Fibroblast of skin of left biceps (primary cell): ENCODE measurements around the gene GON4L.
"Not testable (repeated sequence)": the region's sequence is repeated elsewhere in the genome, so short reads cannot be mapped to it uniquely, and the experiment has no call there.

Source experiments
- DNase-seq, 2 experiments: peaks; one replicate each; pipeline ENCODE4 v3.0.0-alpha.2; 2013; ENCODE audit warnings: low read depth in 2 of 2

GON4L gene, protein sequence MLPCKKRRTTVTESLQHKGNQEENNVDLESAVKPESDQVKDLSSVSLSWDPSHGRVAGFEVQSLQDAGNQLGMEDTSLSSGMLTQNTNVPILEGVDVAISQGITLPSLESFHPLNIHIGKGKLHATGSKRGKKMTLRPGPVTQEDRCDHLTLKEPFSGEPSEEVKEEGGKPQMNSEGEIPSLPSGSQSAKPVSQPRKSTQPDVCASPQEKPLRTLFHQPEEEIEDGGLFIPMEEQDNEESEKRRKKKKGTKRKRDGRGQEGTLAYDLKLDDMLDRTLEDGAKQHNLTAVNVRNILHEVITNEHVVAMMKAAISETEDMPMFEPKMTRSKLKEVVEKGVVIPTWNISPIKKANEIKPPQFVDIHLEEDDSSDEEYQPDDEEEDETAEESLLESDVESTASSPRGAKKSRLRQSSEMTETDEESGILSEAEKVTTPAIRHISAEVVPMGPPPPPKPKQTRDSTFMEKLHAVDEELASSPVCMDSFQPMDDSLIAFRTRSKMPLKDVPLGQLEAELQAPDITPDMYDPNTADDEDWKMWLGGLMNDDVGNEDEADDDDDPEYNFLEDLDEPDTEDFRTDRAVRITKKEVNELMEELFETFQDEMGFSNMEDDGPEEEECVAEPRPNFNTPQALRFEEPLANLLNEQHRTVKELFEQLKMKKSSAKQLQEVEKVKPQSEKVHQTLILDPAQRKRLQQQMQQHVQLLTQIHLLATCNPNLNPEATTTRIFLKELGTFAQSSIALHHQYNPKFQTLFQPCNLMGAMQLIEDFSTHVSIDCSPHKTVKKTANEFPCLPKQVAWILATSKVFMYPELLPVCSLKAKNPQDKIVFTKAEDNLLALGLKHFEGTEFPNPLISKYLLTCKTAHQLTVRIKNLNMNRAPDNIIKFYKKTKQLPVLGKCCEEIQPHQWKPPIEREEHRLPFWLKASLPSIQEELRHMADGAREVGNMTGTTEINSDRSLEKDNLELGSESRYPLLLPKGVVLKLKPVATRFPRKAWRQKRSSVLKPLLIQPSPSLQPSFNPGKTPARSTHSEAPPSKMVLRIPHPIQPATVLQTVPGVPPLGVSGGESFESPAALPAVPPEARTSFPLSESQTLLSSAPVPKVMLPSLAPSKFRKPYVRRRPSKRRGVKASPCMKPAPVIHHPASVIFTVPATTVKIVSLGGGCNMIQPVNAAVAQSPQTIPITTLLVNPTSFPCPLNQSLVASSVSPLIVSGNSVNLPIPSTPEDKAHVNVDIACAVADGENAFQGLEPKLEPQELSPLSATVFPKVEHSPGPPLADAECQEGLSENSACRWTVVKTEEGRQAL (N-terminal part only)

DNA sequence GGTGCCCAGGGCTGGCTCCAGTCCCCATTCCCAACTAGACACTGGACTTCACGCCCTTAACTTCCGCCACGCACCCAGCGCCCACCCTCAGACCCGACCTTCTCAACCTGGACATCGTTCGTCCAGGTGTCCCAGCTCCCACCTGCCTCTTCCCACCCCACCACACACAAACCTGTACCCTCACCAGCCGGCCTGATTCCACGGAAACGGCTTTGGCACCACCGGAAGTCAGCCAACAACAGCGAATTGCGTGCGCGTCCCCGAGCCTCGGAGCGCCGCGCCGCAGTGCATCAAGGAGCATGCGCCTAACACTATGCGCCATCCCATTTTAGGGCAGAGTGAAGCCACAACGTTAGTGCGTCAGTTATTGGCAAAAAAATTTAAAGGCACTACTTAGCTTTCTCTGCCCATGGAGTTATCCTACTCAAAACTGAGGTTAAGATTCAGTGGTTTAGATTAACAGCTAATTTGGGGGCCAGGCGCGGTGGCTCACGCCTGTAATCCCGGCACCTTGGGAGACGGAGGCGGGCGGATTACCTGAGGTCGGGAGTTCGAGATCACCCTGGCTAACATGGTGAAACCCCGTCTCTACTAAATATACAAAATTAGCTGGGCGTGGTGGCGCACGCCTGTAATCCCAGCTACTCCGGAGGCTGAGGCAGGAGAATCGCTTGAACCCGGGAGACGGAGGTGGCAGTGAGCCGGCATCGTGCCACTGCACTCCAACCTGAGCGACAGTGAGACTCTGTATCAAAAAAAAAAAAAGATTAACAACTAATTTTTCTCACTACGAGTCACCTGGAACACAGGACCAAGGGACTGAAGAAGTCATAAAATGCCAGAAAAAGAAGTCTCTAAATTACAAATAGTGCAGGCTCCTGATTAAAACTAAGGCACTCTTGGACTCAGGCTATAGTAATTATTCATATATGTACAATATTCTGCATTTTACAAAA is at the start of gene GON4L:
Gene GON4L (minus strand): TSS at position 240 of the 956 bp plus-strand sequence. CDS start 3,434 bp downstream, outside the sequence.
- DNase-seq, result peak; percentile 72 to 73

DNA sequence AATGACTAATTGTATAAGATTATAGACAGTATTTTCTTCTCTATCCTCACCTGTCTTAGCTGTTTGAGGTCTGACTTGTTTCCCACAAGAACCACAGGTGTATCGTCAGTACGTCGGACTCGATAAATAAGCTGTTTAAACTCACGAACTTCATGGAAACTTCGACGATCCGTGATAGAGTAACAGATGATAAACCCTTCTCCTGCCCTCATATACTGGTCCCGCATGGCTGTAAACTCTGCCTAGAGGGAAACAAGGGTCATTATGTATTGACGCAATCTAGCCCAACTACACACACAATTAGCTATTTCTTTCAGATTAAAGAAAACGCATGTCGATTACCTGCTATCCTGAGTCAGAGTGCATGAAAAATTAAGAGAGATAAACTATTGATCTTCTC is 47.2 kb upstream of the GON4L start:
- no peak for DNase-seq

DNA sequence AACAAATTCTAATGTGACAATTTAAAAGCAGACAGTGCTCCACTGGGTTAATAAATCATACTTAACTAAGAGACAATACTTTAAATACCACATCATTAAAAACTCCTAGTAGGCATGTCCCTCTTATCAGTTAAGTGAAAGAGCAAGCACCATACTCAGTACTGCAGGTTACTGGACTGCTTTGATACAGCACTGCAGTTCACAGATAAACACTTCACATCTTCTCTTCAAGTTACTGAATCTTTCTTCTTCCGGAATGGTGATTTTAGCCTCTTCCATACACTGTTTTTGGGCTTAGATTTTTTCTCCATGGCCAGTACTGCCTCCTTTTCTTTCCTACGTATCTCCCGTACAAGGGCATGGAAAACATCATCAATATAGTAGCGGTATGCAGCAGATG is 43.1 kb upstream of the GON4L start:
- DNase-seq, result no peak

DNA sequence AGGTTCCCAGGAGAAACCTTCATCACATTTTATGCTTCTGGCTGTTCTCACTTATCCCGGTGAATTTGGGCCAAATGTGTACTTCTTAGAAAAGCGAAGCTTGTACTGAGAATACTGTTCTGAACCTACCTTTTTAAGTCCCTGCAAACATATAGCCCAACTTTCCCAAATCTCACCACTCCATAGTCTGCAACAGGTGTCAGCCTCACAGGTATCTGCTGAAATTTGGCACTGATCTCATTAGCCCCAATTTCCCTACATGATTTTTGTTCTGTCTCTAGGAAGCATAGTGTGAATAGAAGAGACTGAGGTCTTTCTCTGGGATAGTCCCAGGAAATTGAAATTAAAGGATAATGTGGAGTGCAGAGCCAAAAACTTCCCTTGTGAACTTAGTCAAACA is 42.7 kb upstream of the GON4L start:
- DNase-seq, result no peak

DNA sequence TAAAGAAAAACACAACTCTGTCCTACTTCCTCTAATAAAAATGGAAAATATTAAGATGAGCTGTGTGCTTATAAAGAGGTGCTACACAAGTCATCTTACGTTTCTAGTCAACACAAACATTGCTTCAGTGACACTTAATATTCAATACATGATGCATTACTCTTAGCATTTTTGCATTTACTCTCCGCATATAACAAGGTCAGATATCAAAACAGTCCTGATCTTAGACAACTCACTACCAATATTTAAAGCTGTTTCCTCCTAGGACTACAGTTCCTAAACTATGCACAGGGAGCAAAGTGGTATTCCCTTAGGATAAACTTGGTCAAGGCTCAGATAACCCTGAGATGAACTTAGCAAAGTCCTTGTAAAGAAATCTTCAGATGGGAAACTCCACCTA is 41.9 kb upstream of the GON4L start:
- no peak for DNase-seq

DNA sequence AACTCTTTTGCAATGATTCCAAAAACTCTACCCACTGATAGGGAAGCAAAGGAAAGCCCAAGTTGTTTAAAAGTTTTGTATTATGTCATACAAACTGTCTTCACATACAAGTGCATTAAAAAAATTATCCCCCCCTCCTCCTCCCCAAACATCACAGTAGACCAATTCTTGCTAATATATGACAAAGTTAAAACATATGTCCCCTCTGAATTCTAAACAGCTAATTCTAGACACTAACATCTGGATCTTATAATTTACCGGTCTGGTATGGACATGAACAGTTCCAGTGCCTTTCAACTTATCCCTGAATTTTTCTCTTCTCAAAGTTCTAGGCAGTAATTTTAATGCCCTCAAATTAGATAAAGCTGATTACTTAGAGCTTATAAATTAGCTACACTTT is 40.7 kb upstream of the GON4L start:
- DNase-seq, result peak in 1 of 2 experiments; percentile 22

DNA sequence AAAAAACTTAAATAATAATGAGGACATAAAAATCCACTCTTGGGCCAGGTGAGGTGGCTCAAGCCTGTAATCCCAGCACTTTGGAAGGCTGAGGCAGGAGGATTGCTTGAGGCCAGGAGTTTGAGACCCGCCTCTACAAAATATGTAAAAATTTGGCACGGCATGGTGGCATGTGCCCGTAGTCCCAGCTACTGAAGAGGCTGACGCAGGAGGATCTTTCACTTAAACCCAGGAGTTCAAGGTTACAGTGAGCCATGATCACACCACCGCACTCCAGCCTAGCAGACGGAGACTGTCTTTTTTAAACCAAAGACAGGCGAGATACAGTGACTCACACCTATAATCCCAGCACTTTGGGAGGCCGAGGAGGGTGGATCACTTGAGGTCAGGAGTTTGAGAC is 39.5 kb upstream of the GON4L start:
- DNase-seq, result not testable (repeated sequence)

DNA sequence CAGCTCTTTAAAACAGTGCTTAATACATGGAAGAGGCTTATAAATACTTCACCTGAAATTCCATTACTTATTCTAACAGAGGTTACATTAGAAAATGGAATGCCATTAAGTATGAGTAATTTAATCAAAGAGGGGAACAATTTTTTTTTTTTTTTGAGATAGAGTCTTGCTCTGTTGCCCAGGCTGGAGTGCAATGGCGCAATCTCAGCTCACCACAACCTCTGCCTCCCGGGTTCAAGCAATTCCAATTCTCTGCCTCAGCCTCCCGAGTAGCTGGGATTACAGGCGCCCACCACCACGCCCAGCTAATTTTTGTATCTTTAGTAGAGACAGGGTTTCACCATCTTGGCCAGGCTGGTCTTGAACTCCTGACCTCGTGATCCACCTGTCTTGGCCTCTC is 38.6 kb upstream of the GON4L start:
- DNase-seq, result not testable (repeated sequence)

DNA sequence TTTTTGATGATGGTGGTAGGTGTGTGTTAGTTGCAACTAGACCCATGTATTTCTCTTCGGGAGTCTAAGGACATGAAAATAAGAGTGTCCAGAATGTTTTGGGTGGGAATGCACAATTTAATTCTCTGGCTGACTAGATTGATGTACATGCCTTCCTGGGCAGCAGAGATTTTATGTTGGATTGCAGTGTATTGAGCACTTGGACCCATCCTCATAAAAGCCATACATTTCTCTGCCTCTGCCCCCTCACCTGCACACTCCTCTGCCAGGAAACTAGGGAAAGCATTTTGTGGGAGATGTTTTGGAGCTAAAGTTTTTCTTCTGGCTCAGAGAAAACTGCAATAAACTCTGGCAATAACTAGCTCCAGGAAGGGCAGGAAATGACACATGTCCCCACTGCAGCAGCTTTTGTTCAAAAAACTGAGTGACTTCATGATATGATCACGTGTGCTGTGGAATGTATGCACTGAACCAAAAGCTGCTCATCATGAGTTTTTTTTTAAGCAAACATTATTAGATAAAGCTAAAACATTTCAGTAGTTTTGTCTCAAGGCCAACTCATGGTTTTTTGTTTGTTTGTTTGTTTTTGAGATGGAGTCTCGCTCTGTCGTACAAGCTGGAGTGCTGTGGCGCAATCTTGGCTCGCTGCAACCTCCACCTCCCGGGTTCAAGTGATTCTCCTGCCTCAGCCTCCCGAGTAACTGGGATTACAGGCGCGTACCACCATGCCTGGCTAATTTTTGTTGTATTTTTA is 36.6 kb upstream of the GON4L start:
- DNase-seq, result peak; percentile 48 to 53

DNA sequence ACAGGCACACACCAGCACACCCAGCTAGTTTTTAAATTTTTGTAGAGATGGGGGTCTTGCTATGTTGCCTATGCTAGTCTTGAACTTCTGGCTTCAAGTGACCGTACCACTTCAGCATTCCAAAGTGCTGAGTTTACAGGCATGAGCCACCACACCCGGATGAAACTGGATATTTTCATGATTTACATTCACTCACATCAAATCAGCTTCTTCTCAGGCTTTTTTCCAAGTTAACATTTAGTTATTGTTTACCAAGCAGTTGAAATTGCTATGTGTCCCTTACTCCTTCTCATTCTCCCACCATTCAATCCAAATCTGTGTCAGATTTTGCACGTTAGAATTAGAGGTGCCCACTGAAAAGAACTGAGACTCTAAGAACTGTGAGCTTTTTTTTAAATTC is 35.8 kb upstream of the GON4L start:
- peak in 1 of 2 experiments; percentile 37 for DNase-seq

DNA sequence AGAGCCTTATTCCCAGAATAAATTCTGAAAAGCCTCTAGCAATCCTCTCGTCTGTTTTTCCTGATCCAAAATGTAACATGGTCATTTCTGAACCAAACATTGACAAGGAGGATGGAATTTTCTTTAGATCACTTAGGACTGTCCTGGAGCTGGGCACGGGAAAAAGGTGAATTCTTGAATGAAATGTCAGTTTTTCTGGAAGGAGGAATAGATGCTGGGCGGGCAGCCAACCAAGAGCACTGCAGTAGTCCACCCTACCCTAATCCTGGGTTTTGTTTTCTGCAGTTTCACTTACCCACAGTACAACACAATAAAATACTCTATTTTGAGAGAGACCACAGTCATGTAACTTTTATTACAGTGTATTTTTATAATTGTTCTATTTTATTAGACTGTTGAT is 33.2 kb upstream of the GON4L start:
- DNase-seq, result no peak

DNA sequence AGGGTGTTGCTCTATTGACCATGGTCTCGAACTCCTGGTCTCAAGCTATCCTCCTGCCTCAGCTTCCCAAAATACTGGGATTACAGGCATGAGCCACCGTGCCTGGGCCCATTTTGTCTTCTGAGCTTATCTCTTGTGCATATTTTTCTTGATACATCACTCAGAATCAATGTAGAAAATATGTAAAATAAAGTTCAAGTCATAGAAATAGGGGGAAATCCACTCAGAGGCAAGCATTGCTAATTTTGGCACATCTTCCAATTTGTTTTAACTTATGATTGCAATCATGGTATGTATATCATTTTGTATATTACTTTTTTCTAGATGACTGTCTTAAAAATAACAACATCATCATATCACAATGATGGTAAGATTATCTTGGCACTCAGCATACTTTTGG is 32.6 kb upstream of the GON4L start:
- no peak for DNase-seq

DNA sequence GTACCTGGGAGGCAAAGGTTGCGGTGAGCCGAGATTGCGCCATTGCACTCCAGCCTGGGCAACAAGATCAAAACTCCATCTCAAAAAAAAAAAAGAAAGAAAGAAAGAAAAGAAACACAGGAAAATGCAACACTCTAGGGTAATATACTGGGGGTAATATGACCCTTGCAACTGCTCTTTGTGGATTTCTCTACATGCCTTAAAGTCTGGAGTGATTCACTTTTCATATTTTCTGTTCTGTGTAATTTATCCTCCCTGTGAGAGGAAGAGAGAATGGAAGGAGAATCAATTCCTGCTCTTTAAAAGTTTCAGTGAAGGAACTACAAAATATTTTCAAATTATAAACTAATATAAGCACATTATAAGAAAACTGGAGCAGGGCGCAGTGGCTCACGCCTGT is 31.5 kb upstream of the GON4L start:
- no peak for DNase-seq

DNA sequence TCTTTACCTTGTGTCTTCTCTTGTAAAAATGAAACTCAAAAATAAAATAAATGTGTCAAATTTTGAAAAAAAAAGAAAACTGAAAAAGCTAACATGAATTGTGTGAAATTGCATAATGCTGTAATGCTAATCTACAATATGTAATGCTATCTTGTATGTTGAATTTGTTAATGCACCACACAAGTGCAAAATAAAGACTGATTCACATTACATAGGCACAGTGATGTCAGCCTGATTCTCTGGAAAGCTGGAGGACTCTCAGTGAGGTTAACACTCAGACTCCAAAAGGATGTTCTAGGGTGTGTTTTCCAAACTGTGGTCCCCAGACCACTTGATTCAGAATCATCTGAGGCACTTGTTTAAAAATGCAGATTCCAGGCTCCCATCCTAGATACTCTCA is 28.0 kb upstream of the GON4L start:
- DNase-seq, result no peak

DNA sequence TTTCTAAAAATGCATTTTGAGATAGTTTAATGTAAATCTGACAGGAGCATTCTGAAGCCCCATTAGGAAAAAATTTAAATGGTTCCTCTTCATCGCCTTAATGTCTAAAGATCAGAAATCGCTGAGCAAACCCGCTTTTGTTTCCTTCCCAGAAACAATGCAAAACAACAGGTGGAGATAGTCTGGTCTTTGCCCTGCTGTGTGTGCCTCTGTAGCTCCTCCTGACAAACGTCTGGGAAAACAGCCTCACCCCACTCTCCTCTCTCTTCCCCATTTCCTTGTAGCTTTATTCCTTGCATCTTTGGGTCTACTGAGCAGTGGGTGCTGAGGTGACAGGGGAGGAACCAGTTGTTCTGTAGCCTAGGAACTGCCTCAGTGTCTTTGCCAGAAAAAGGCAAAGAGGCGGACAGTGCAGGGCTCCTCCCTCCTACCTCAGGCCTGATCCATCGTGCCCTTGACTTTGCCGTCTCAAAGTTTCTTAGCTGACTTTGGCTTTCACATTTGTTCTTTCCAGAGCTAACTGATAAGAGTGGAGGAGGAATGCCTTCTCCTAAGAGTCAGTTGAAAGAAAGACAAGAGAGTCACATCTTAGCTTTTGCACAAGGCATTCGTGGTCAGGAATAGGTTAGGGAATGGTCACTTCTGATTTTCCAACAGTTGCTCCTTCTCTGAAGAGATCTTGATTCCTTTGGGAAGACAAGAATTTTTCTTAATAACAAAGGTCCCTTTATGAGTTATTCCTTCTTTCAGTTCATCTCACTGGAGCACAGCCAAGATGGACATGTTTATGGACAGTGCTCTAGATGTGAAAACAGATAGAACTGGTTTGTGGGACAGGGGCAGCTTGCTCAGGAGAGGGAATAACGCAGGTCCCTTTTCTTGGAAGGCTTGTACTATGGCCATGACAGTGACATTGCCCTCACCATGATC is 27.3 kb upstream of the GON4L start:
- no peak for DNase-seq

DNA sequence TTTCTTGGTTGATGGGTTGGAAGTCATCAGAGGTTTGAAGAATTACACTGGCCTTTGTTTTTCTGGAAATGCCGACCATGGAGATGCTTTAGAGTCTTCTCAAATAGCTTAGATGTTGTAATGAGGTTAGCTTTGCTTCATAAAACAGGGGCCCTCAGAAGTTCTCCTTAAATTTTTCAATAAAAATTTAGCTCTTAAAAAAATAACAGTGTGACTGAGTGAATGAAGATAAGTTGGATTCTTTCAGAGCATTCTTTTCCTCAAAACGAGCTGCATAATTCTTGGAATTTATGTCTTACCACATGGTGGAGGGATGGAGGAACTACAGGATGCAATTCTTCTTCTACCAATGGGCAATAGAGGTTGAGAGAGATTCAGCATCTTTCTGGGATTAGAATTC is 25.8 kb upstream of the GON4L start:
- no peak for DNase-seq

DNA sequence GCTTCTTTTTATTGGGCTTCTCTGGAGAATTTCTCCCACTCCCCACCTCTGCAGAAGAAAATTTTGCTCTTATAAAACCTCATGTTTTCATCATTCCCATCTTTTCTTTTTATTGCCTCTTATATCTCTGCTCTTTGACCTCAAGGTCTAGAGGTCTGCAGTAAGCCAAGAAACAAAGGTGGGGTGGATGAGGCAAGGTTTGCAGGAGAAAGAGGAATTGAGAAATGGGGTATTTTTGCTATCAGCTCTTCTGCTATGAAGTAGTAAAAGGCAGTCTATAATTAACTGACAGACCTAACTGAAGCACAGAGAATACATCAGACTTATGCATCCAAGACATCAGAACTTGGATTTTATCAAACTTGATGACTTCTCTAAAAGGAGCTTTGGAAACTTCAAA is 25.2 kb upstream of the GON4L start:
- no peak for DNase-seq

DNA sequence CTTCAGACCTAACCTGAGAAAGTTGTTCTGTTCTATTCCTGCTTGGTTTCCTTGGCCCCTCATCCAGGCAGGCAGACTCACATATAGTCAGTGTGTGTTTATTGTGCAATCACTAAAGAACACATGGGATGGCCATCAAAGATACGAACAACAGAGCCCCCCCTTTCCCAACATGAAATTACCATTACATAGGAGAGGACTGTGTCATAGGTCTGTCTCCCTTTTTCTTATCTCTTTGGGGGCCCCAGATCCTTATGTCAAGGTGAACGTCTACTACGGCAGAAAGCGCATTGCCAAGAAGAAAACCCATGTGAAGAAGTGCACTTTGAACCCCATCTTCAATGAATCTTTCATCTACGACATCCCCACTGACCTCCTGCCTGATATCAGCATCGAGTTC is 23.9 kb upstream of the GON4L start:
- DNase-seq, result no peak

DNA sequence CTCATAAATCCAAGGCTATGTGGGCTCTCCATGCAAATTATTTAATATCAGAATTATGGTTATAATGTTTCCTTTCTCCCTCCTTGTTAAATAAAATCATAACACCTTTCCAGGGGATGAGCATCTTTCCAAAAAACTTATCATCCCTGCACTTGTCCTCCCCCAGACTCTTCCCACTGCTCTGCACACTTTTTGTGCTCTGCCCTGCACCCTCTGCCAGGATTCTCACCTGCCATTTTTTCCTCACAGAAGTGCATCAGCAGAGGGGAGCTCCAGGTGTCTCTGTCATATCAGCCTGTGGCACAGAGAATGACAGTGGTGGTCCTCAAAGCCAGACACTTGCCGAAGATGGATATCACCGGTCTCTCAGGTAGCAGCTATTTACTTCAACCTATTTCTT is 23.2 kb upstream of the GON4L start:
- no peak for DNase-seq
